Middle frontal gyrus (tissue), 1 donor: Measurements from ENCODE around the gene LCP2.

Experiments
- DNase-seq: peaks from one replicate; pipeline ENCODE4 v3.0.0-alpha.2; 2015; ENCODE audit warnings: low spot score; ENCODE audit errors: extremely low spot score

The LCP2 gene

DNA sequence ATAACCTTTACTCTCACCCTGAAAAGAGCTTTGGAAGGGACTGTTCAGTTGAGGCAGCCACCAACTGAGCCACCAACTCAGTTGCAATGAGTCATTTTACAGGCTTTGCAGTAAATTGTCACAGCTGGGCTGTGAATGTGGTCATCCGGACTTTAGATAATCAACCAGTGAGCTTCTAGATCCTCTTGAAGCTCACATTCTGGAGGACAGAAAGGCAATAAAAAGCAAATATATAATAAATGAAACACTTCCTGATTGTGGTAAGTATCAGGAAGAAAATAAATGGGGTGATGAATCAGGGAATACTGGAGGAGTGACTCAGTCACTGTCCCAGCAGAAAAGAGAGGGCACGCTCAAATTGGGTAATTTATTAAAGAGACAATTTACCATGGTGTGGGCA lies 78.0 kb downstream of the LCP2 start:
- peak; percentile 31 for DNase-seq

DNA sequence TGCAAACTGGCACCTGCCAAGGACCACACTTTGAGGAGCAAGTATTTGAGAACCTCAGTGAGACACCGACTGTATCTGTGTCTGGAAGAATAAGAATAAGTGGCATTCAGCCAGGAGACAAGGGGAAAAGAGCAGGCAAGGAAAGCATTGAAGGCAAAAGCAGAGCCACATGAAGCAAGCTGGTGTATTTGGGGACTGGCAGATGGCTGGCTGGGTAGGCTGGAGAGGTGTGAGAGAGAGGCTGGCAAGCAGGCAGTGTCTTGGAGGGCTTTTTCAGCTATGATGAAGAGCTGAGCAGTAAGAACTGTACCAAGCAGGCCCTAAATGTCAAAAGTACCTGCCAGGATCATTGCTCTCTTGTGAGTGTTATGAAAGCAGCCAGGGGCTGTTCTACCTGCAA lies 78.9 kb downstream of the LCP2 start:
- DNase-seq: peak; percentile 53

DNA sequence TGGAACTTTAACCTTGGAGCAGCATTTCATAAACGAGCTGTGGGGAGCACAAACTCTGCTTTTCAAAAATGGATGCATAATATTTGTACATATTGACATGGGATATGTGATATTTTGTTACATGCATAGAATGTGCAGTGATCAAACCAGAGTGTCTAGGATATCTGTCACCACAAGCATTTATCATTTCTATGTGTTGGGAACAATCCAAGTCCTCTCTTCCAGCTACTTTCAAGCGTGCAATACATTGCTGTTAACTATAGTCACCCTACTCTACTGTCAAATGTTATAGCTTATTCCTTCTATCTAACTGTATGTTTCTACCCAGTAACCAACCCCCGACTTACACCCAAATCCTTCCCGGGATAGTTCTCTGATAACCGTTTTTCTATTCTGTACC lies 79.7 kb downstream of the LCP2 start:
- no peak for DNase-seq

DNA sequence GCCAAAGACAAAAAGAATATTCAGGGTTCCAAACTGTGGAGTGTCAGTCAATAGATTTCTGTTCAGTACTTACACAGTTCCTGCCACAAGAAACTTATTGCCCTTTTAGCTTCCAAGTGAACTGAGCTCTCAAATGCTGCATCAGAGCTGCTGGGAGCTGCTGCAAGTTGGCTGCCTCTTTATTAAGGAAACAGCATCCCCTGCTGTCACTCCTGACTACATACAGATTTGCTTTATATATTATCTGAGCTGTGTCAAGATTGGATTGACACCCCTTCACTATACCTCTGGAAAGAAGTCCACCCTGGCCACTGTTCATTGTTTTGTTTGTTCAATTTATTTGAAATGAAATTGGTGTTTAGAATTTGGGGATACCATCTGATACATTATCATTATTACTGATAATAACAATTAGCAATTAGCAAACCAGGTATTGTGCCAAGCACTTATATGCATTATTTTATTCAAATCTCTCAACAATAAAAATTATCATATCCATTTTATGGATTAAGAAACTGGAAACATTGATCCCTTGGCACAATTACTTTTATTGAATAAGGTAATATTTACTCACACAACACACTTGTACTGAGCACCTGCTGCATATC lies 81.2 kb downstream of the LCP2 start:
- DNase-seq: no peak

DNA sequence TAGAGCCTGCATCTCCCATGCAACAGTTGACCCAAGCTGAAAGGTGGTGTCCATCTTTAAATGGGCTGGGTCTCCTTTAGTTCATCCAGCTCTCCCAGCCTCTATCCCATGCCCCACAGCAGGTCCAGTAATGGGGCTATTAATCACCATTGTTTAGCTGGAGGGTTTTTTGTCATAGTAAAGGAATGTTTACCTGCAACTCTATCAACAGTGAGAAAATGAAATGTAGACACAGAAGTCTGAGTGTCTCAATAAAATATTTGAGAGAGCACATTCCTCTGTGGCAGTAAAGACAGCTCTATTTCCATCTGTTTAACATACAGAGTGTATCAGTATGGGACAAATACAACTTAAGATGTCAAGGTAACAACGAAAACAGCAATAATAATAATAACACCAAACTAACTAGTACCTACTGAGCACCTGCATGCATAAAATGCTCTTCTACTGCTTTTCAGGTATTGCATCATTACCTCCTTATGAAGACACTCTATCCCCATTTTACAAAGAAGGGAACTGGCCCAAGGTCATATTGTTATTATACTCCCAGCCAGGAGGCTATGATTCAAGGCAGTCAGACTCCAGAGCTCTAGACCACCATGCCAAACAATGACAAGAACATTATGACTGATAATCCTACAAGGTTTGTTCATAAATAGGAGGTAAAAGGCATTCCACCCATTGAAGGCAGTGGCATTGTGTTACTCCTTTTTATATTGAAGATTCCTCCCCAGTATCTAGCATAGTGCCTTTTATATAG lies 85.8 kb downstream of the LCP2 start:
- no peak for DNase-seq

DNA sequence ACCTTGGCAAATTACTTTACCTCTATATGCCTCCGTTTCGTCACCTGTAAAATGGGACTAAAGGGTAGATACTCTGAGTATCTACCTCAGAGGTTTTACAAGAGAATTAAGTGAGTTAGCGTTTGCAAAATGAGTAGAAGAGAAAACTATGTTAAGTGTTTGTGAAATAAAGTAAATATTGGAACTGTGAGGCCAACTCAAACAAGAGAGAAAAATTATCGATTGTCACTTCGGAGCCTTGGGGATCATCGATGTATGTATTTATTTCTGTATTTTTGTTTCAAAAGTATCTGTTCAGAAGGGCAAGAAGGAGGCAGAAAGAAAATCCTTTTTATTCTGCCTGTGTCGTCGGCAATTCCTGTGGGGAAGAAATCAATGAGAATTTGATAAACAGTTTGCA lies 90.6 kb downstream of the LCP2 start:
- no peak for DNase-seq

DNA sequence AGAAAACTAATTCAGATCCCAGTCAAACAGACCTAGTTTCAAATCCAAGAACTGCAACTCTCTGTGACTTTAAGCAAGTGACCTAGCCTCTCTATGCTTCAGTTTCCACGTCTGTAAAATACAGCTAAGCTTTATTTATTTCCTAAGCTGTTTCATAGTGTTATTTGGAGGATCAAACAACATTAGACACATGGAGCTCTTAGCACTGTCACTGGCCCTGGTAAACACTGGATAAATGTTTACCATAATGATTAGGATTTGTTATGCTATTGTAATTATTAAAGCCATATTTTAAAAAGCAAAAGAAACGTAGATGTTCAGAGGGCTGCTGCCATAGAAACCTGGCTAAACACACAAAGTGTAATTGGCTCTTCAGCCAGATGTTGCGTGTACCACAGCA lies 91.4 kb downstream of the LCP2 start:
- DNase-seq: no peak

DNA sequence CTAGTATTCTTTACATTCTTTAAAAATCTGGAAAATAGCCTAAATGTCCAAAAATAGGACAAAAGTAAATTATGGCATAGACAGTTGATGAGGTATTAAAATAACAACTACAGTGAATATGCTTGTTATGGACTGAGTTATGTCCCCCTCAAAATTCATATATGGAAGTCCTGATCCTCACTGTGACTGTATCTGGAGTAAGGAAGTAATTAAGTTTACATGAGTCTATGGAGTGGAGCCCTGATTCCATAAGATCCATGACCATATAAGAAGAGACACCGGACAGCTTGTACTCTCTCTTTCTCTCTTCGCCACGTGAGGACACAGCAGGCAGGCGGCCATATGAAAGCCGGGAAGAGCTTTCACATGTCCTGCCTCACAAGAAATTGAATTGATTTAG lies 93.4 kb downstream of the LCP2 start:
- no peak for DNase-seq

DNA sequence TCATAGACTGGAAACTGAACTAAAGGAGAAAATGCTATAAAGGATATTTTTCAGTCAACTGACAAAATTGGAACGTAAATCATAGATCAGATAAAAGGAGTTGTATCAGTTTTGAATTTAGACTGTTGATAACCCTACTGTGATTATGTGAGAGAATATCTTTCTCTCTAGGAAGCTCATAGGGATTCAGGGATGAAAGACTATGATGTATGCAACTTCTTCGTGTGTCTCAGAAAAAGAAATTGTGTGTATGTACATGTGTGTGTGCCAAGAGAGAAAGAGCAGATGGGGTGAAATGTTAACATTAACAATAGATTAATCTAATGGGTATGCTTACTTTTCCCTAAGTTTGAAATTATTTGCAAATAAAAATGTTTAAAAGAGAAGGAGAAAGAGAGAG lies 95.5 kb downstream of the LCP2 start:
- no peak for DNase-seq

DNA sequence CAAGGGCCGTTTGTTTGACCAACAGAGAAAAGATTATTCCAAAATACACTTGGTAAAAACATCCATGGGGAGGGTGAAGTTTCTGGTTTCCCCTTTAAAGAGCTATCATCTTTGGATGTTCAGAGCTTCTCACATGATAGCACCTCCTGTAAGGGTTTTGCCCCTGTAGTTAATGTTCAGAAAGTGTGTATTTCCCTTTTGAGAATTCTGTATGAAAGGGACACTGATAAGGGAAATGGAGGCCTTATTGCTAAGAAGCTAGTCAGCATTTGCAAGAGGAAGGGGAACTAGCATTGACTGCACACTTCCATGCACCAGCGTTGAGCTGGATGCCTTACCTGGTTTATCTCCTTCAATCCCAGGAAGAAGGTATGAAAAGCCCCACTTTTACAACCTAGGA lies 96.3 kb downstream of the LCP2 start:
- no peak for DNase-seq

DNA sequence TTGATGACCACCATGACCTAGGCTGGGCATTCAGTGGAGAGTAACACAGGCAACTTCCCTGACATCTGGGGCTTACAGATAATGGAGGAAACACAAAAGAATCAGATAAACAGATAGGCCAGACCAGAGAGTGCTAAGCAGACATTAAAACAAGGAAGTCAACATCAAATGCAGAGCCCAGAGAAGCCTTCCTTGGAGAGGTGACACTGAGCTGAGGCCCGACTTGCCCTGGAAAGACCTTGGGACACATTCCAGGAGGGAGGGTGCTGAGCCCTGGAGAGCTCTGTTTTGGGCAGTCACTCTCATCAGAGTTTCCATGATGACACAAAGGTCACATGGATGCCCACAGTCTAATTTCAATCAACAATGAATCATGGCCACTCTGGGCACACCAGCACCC lies 96.7 kb downstream of the LCP2 start:
- no peak for DNase-seq
